SJSA1 (cell line): ENCODE measurements around the gene SOX5. TPM values are rescaled to one million over a fixed set of nuclear protein-coding genes. Genes with fewer than 3 reads are reported as not detected.
"Not testable (repeated sequence)": the region's sequence is repeated elsewhere in the genome, so short reads cannot be mapped to it uniquely, and the experiment has no call there.

Source experiments
- DNase-seq, 2 experiments: peaks; one replicate each; pipeline ENCODE4 v3.0.0-alpha.2; 2015 to 2020; ENCODE audit warnings: low spot score in 2 of 2, low read depth in 1 of 2
- H3K27ac ChIP-seq: fragments of 250-450 bp; sonication (Bioruptor Pico); 2 replicates; pipeline ENCODE4 v1.5.1; 2020; ENCODE audit warnings: mild to moderate bottlenecking, moderate library complexity
- H3K27me3 ChIP-seq: fragments of 250-450 bp; sonication (Bioruptor Pico); replicated peaks from 2 replicates; pipeline ENCODE4 v1.5.1; 2020; ENCODE audit warnings: mild to moderate bottlenecking, moderate library complexity
- H3K36me3 ChIP-seq: fragments of 250-450 bp; sonication (Bioruptor Pico); 2 replicates; pipeline ENCODE4 v1.5.1; 2020; ENCODE audit warnings: mild to moderate bottlenecking
- H3K4me1 ChIP-seq: fragments of 250-450 bp; sonication (Bioruptor Pico); replicated peaks from 2 replicates; pipeline ENCODE4 v1.6.1; 2021; ENCODE audit warnings: mild to moderate bottlenecking
- H3K4me3 ChIP-seq: fragments of 250-450 bp; sonication (Bioruptor Pico); 2 replicates; pipeline ENCODE4 v1.5.1; 2020; ENCODE audit warnings: mild to moderate bottlenecking
- H3K9me3 ChIP-seq: fragments of 250-450 bp; sonication (Bioruptor Pico); replicated peaks from 2 replicates; pipeline ENCODE4 v1.5.1; 2020; ENCODE audit warnings: mild to moderate bottlenecking
- total RNA-seq: library from RNA; depleted of rRNA; stranded (reverse); fragments of >200 nt; shearing (Covaris generic); gene quantifications from 2 replicates; pipeline ENCODE4 v1.2.3, GENCODE V29; 2014

Gene SOX5
- total RNA-seq, 1 experiment from 2014 or later: 5.0 TPM

- H3K27me3 ChIP-seq: no peaks in the 10 kb centered on the region
- H3K27ac ChIP-seq: no peak overlapping the region
- no peaks in the 10 kb centered on the region for H3K36me3 ChIP-seq
- H3K4me3 ChIP-seq: no peak overlapping the region
- no peaks in the 10 kb centered on the region for H3K9me3 ChIP-seq
- no peak for DNase-seq
- H3K4me1 ChIP-seq: peaks cover 3% of the 10 kb centered on the region; the same call in 1 of the 2 replicates
Measured at GRCh38 chr12:23751641-23752040, 197.8 kb downstream of the SOX5 start.

- H3K27ac ChIP-seq: no peak overlapping the region
- H3K4me1 ChIP-seq: 0 out of 2 replicates have a peak, but pooled peaks cover 3% of the 10 kb centered on the region
- H3K4me3 ChIP-seq: no peak overlapping the region
- H3K9me3 ChIP-seq: no peaks in the 10 kb centered on the region
- H3K27me3 ChIP-seq: no peaks in the 10 kb centered on the region
- DNase-seq: no peak
- H3K36me3 ChIP-seq: no peaks in the 10 kb centered on the region
Measured at GRCh38 chr12:23750923-23751322, 198.5 kb downstream of the SOX5 start.

- no peaks in the 10 kb centered on the region for H3K27me3 ChIP-seq
- H3K27ac ChIP-seq: no peak overlapping the region
- no peak for DNase-seq
Measured at GRCh38 chr12:23744696-23745095, 204.8 kb downstream of the SOX5 start.

GRCh38 chr12:23742574-23742973 is 206.9 kb downstream of the SOX5 start:
- H3K27ac ChIP-seq: no peak overlapping the region
- no peak overlapping the region for H3K4me3 ChIP-seq

More at GRCh38 chr12:23744696-23745095, 204.8 kb downstream of the SOX5 start:
- no peaks in the 10 kb centered on the region for H3K4me1 ChIP-seq
- no peaks in the 10 kb centered on the region for H3K36me3 ChIP-seq
- no peaks in the 10 kb centered on the region for H3K9me3 ChIP-seq
- no peak overlapping the region for H3K4me3 ChIP-seq

GRCh38 chr12:23731493-23731892 is 218.0 kb downstream of the SOX5 start:
- no peak overlapping the region for H3K4me3 ChIP-seq
- no peaks in the 10 kb centered on the region for H3K36me3 ChIP-seq
- no peak for DNase-seq
- H3K27ac ChIP-seq: no peak overlapping the region
- no peaks in the 10 kb centered on the region for H3K27me3 ChIP-seq
- no peaks in the 10 kb centered on the region for H3K4me1 ChIP-seq
- H3K9me3 ChIP-seq: no peaks in the 10 kb centered on the region

More at GRCh38 chr12:23742574-23742973, 206.9 kb downstream of the SOX5 start:
- H3K36me3 ChIP-seq: no peaks in the 10 kb centered on the region
- H3K9me3 ChIP-seq: no peaks in the 10 kb centered on the region
- DNase-seq: no peak
- H3K4me1 ChIP-seq: no peaks in the 10 kb centered on the region
- H3K27me3 ChIP-seq: no peaks in the 10 kb centered on the region

GRCh38 chr12:23731035-23731434 is 218.4 kb downstream of the SOX5 start:
- Histone ChIP-seq H3K36me3 (no peaks in the 10 kb centered on the region), H3K4me1 (no peaks in the 10 kb centered on the region), H3K9me3 (no peaks in the 10 kb centered on the region), H3K27me3 (no peaks in the 10 kb centered on the region), H3K27ac (no peak overlapping the region), H3K4me3 (no peak overlapping the region)
- DNase-seq: no peak

GRCh38 chr12:23729359-23729758 is 220.1 kb downstream of the SOX5 start:
- Histone ChIP-seq H3K27me3 (no peaks in the 10 kb centered on the region), H3K4me3 (no peak overlapping the region), H3K27ac (no peak overlapping the region), H3K4me1 (no peaks in the 10 kb centered on the region), H3K9me3 (no peaks in the 10 kb centered on the region), H3K36me3 (no peaks in the 10 kb centered on the region)
- no peak for DNase-seq

GRCh38 chr12:23726646-23727045 is 222.8 kb downstream of the SOX5 start:
- Histone ChIP-seq H3K4me1 (no peaks in the 10 kb centered on the region), H3K4me3 (no peak overlapping the region), H3K27ac (no peak overlapping the region), H3K9me3 (no peaks in the 10 kb centered on the region), H3K36me3 (no peaks in the 10 kb centered on the region), H3K27me3 (no peaks in the 10 kb centered on the region)
- DNase-seq: no peak

GRCh38 chr12:23722655-23723054 is 226.8 kb downstream of the SOX5 start:
- DNase-seq: no peak
- H3K9me3 ChIP-seq: no peaks in the 10 kb centered on the region
- H3K27me3 ChIP-seq: no peaks in the 10 kb centered on the region
- H3K4me3 ChIP-seq: no peak overlapping the region
- H3K27ac ChIP-seq: no peak overlapping the region
- H3K4me1 ChIP-seq: no peaks in the 10 kb centered on the region
- H3K36me3 ChIP-seq: no peaks in the 10 kb centered on the region

- no peak for DNase-seq
- H3K27me3 ChIP-seq: no peaks in the 10 kb centered on the region
- H3K27ac ChIP-seq: no peak overlapping the region
- H3K4me3 ChIP-seq: no peak overlapping the region
- no peaks in the 10 kb centered on the region for H3K36me3 ChIP-seq
- no peaks in the 10 kb centered on the region for H3K9me3 ChIP-seq
- no peaks in the 10 kb centered on the region for H3K4me1 ChIP-seq
Measured at GRCh38 chr12:23721268-23721667, 228.2 kb downstream of the SOX5 start.

GRCh38 chr12:23719493-23719892 is 230.0 kb downstream of the SOX5 start:
- Histone ChIP-seq H3K27ac (no peak overlapping the region), H3K36me3 (no peaks in the 10 kb centered on the region), H3K4me3 (no peak overlapping the region), H3K9me3 (no peaks in the 10 kb centered on the region), H3K27me3 (no peaks in the 10 kb centered on the region), H3K4me1 (no peaks in the 10 kb centered on the region)
- DNase-seq: no peak

GRCh38 chr12:23710361-23710760 is 239.1 kb downstream of the SOX5 start:
- DNase-seq, H3K27me3 ChIP-seq, H3K9me3 ChIP-seq, H3K27ac ChIP-seq, H3K4me3 ChIP-seq, H3K36me3 ChIP-seq, H3K4me1 ChIP-seq: not testable (repeated sequence)

- no peak overlapping the region for H3K4me3 ChIP-seq
- no peaks in the 10 kb centered on the region for H3K4me1 ChIP-seq
- no peak overlapping the region for H3K27ac ChIP-seq
- H3K27me3 ChIP-seq: no peaks in the 10 kb centered on the region
- H3K36me3 ChIP-seq: no peaks in the 10 kb centered on the region
- DNase-seq: no peak
- H3K9me3 ChIP-seq: no peaks in the 10 kb centered on the region
Measured at GRCh38 chr12:23708185-23708837, 241.2 kb downstream of the SOX5 start.

- Histone ChIP-seq H3K9me3 (no peaks in the 10 kb centered on the region), H3K27ac (no peak overlapping the region), H3K36me3 (no peaks in the 10 kb centered on the region), H3K4me1 (no peaks in the 10 kb centered on the region), H3K27me3 (no peaks in the 10 kb centered on the region), H3K4me3 (no peak overlapping the region)
- DNase-seq: no peak
Measured at GRCh38 chr12:23707270-23707669, 242.2 kb downstream of the SOX5 start.
